Skeletal muscle tissue (tissue), 4 donors: Measurements from ENCODE around the gene VWA8. TPM values are rescaled to one million over a fixed set of nuclear protein-coding genes. Genes with fewer than 3 reads are reported as not detected.
"Not testable (repeated sequence)": the region's sequence is repeated elsewhere in the genome, so short reads cannot be mapped to it uniquely, and the experiment has no call there.

Source experiments
- H3K27ac ChIP-seq: one replicate; pipeline ENCODE4 v1.7.0; 2013; ENCODE audit warnings: mild to moderate bottlenecking, low read depth, low read length, inconsistent platforms
- H3K27me3 ChIP-seq, 3 donors: one replicate each; pipeline ENCODE4 v1.7.0; 2013; ENCODE audit warnings: low read length in 3 of 3; ENCODE audit not compliant: control insufficient read depth in 3 of 3, insufficient read depth in 3 of 3
- H3K36me3 ChIP-seq, 3 donors: one replicate each; pipeline ENCODE4 v1.7.0; 2013; ENCODE audit warnings: low read length in 3 of 3; ENCODE audit not compliant: control insufficient read depth in 3 of 3, insufficient read depth in 3 of 3
- H3K4me1 ChIP-seq, 3 donors: one replicate each; pipeline ENCODE4 v1.7.0; 2013; ENCODE audit warnings: low read length in 3 of 3, mild to moderate bottlenecking in 3 of 3; ENCODE audit not compliant: control insufficient read depth in 3 of 3, insufficient read depth in 3 of 3
- H3K4me3 ChIP-seq, 3 donors: one replicate each; pipeline ENCODE4 v1.7.0; 2013; ENCODE audit warnings: low read length in 3 of 3
- H3K9ac ChIP-seq, 3 donors: one replicate each; pipeline ENCODE4 v1.7.0; 2013; ENCODE audit warnings: low read length in 3 of 3, mild to moderate bottlenecking in 3 of 3, moderate library complexity in 2 of 3, low read depth in 1 of 3
- H3K9me3 ChIP-seq, 3 donors: one replicate each; pipeline ENCODE4 v1.7.0; 2013; ENCODE audit warnings: low read length in 3 of 3; ENCODE audit not compliant: control insufficient read depth in 3 of 3
- total RNA-seq: library from RNA; depleted of rRNA; stranded (reverse); fragments of >200 nt; gene quantifications from one replicate; pipeline ENCODE4 v1.2.3, GENCODE V29; 2014
- donor health status: Osteomylitis.

Gene VWA8
- total RNA-seq, 1 donor from 2014 or later, result 49.1 TPM

DNA sequence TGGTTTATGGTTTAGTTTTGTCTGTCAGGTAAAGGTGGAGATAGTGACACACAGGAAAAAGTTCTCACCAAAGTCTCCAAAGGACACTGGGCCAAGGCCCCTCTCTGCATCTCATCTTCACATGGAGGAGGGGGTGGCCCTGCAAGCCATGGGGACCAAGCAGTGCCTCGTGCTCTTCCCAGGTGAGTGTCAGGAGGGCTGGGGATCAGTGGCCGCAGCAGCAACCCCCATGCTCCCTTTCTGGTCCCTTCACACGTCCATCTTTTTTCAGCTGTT lies 415.5 kb downstream of the VWA8 start:
- H3K36me3 ChIP-seq, result no peaks in the 10 kb centered on the region
- no peak overlapping the region for H3K4me3 ChIP-seq
- H3K9ac ChIP-seq, result no peak overlapping the region
- no peaks in the 10 kb centered on the region for H3K9me3 ChIP-seq
- H3K4me1 ChIP-seq, result peaks cover 0 to 11% (median 9%) of the 10 kb centered on the region in 3 donors
- H3K27ac ChIP-seq, result no peak overlapping the region
- peaks cover 0 to 2% (median 0%) of the 10 kb centered on the region in 3 donors for H3K27me3 ChIP-seq

DNA sequence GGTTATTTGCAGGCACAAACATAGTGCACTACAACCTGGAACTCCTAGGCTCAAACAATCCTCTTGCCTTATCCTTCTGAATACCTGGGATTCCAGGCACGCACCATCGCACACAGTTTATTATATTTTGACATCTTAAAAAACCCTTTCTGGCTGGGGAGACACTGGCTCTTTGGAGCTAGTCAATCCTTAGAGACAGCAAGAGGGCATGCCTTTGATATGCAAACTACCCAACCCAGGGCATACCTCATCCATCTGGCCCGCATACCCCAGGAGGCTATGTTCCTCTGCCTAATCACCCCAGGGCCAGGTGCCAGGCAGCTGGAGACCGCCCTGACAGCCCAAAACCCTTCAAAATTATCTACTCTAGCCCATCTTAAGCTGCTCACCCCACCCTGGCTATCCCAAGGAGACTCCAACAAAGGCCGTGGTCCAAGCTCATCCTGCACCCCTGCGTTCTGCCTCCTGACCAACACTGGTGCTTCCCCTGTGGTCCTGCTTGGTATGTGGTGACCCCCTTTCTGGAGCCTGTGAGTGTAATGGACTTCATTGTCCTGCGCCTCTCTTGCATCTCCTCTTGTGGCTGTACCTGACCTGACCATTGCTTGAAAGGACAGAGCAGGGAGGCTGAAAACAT lies 417.1 kb downstream of the VWA8 start:
- H3K27me3 ChIP-seq, result peaks cover 0 to 2% (median 0%) of the 10 kb centered on the region in 3 donors
- peaks cover 0 to 11% (median 9%) of the 10 kb centered on the region in 3 donors for H3K4me1 ChIP-seq
- no peaks in the 10 kb centered on the region for H3K36me3 ChIP-seq
- H3K27ac ChIP-seq, result no peak overlapping the region
- no peak overlapping the region for H3K9ac ChIP-seq
- H3K9me3 ChIP-seq, result no peaks in the 10 kb centered on the region
- H3K4me3 ChIP-seq, result no peak overlapping the region

DNA sequence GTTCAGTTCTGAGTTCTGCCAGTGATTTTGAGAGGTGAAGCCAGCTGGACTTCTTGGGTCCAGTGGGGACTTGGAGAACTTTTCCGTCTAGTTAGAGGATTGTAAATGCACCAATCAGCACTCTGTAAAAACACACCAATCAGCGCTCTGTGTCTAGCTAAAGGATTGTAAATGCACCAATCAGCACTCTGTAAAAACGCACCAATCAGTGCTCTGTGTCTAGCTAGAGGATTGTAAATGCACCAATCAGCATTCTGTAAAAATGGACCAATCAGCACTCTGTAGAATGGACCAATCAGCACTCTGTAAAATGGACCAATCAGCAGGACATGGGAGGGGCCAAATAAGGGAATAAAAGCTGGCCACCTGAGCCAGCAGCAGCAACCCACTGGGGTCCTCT lies 418.1 kb downstream of the VWA8 start:
- not testable (repeated sequence) for H3K36me3 ChIP-seq, H3K4me3 ChIP-seq, H3K9ac ChIP-seq, H3K4me1 ChIP-seq, H3K27ac ChIP-seq, H3K27me3 ChIP-seq, H3K9me3 ChIP-seq

DNA sequence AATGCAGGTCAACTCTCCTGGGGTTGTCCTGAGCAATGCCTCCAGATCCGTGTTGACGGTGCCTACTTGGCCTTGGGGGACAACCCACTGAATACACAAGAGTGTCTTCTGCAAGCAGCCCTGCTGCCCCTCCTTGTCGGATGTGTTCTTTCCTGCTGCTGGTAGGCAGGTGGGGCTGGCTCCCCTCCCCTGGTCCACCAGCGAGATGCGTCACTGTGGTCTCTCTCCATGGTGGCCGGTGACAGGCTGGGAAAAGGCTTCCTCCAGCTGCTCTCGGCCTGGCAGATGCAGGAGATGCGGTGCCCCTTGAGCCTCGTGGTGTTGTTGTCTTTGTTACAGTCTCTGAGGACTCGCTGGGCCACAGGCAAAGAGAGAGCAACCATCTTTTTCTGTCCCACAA lies 418.6 kb downstream of the VWA8 start:
- Histone ChIP-seq H3K36me3 (no peaks in the 10 kb centered on the region), H3K27ac (no peak overlapping the region), H3K4me1 (peaks cover 0 to 4% (median 1%) of the 10 kb centered on the region in 3 donors), H3K9ac (no peak overlapping the region), H3K4me3 (no peak overlapping the region), H3K27me3 (peaks cover 0 to 2% (median 0%) of the 10 kb centered on the region in 3 donors), H3K9me3 (no peaks in the 10 kb centered on the region)

DNA sequence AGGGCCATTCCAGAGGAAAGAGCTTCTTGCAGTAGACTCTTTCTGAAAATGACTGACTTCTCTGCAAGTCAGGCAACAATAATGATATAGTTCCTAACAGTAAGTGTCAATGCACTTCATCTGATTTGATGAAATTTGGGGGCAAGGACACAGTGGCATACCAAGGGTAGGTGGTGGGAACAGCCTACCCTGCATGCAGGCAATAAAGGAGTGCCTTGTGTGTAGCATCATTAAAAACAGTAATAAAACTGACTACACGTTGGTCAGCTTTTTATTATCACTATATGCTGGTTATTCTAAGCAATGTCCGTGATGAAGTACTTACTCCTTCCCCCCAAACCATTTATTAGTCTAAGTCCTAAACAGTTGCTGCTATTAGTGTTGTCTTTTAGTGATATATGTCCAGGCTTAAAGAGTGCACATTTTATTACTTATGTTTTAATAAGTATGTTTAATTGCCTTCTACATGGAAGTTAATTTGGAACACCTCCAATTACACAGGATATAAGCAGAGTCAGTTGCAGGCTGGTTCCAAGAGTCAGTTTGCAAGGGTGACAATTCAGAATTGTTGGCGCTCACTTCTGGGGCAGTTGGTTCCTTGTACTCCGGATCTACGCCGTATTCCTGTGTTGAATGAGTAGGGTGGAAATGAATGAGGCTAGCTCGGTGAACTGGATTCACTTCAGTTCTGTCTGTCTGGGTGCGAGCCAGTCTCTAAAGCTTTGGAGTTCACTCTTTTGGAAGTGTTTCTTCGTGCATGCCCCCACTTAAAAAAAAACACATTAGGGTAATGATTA lies 419.6 kb downstream of the VWA8 start:
- no peaks in the 10 kb centered on the region for H3K36me3 ChIP-seq
- H3K27ac ChIP-seq, result no peak overlapping the region
- no peaks in the 10 kb centered on the region for H3K4me1 ChIP-seq
- H3K4me3 ChIP-seq, result no peak overlapping the region
- no peak overlapping the region for H3K9ac ChIP-seq
- peaks cover 0 to 2% (median 0%) of the 10 kb centered on the region in 3 donors for H3K27me3 ChIP-seq
- H3K9me3 ChIP-seq, result no peaks in the 10 kb centered on the region

DNA sequence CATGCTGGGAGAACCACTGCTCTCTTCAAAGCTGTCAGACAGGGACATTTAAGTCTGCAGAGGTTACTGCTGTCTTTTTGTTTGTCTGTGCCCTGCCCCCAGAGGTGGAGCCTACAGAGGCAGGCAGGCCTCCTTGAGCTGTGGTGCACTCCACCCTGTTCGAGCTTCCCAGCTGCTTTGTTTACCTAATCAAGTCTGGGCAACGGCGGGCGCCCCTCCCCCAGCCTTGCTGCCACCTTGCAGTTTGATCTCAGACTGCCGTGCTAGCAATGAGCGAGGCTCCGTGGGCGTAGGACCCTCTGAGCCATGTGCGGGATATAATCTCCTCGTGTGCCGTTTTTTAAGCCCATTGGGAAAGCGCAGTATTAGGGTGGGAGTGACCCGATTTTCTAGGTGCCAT lies 420.7 kb downstream of the VWA8 start:
- H3K27me3 ChIP-seq, H3K9ac ChIP-seq, H3K27ac ChIP-seq, H3K4me1 ChIP-seq, H3K36me3 ChIP-seq, H3K4me3 ChIP-seq, H3K9me3 ChIP-seq: not testable (repeated sequence)

DNA sequence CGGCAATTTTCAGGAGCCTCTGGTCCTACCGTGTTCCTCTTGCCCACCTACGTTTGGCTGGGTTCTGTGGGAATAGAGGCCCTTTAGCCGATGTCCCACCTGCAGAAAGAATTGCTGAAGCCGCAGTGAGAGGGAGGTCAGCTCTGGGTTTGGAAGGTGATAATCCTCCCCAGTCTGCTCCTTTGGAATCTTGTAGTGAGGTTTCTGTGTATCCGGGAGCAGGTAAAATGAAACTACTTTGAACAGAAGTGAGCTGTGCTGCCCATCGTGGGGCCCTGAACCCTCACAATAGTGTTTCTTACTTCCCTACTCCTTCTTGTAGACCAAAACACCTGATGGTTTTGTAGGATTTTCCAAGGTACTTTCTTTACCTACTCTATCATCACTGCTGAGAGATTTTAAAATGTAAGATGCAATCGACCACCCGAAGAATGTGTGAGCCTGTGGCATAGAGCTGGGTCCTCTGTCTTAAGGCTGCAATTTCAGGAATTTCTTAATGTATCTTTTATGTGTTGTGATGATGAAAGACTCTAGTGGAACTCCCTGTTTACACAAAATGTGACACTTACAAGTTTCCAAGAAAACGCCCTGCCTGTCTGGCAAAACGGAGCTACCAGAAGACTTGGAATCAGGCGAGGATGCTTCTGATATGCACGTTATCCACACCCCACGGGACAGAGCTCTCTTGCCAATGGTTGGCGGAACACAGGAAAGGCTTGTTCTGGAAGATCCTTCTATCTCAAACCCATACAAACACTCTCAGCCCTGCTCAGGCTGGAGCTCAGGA lies 427.4 kb downstream of the VWA8 start:
- H3K4me1 ChIP-seq, result no peaks in the 10 kb centered on the region

DNA sequence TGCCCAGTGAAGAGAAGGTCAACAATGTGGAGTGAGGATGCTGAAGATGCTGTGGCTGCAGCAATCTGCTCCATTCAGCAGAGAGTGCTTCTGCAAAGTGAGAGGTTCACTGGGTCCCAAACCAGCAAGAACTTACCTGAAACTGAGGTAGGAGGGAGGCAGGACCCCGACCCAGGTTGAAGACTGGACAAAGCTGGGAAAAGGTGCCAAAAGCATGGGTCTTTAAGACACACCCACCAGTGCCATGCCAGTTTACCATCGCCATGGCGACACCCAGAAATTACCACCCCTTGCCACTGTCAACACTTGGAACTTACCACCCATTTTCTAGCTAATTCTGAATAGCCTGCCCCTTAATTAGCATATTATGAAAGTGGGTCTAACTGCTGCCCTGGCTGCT lies 432.9 kb downstream of the VWA8 start:
- no peaks in the 10 kb centered on the region for H3K4me1 ChIP-seq
- no peaks in the 10 kb centered on the region for H3K36me3 ChIP-seq
- H3K27ac ChIP-seq, result no peak overlapping the region
- H3K9ac ChIP-seq, result no peak overlapping the region
- H3K4me3 ChIP-seq, result no peak overlapping the region
- no peaks in the 10 kb centered on the region for H3K9me3 ChIP-seq
- H3K27me3 ChIP-seq, result peaks cover 0 to 3% (median 0%) of the 10 kb centered on the region in 3 donors

More for the DNA sequence above, 427.4 kb downstream of the VWA8 start:
- Histone ChIP-seq H3K9me3 (no peaks in the 10 kb centered on the region), H3K9ac (no peak overlapping the region), H3K36me3 (no peaks in the 10 kb centered on the region), H3K4me3 (no peak overlapping the region), H3K27me3 (no peaks in the 10 kb centered on the region), H3K27ac (no peak overlapping the region)

DNA sequence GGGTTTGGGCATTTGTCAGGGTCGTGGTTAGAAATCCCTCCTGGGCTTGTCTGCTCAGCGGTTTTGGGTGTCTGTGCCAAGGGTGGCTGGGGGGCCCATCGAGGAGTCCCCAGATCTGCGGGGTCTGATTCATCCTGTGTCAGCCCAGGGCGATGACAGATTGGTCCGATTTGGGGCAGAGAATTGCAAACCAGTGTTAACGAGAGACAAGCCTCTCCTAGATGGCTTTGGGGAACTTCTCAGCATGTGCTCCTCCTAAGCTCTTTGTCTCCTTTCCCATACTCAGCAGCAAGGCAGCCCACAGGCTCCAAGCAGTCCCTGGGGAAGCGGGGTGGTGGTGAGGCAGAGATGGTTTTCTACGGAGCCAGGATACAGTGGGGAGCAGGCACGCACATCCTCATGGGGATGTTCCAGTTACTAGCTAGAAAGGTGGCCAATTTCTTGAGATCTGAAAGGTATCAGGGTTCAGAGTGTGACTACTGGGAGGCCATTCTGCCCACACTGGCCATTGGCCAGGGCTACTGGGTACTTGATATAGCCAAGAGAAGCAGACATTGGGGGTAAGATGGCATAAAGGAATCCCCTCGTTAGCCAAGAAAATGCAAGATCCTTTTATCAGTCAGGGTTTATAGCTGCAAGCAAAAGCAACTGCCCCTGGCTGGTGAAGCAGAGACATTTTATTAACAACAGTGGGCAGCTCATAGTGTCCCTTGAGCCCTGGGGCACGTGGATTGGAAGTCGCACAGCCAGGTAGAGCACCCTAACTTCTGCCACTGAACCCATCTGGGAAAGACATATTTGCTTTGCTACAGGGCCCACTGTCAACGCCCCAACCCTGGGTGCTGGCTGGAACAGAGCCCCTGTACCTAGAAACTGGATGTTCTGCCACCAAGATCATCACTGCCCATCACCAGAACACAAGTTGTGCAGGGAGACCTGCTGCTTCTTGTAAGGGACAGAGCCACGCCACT lies 440.0 kb downstream of the VWA8 start:
- H3K9ac ChIP-seq, result peak overlapping the region in 1 of 3 donors; percentile 14
- no peak overlapping the region for H3K4me3 ChIP-seq
- H3K4me1 ChIP-seq, result no peaks in the 10 kb centered on the region
- peaks cover 0 to 3% (median 0%) of the 10 kb centered on the region in 3 donors for H3K9me3 ChIP-seq
- H3K27me3 ChIP-seq, result no peaks in the 10 kb centered on the region
- no peaks in the 10 kb centered on the region for H3K36me3 ChIP-seq
- no peak overlapping the region for H3K27ac ChIP-seq
